ENCODE results near the gene MFRP. TPM values are rescaled to one million over a fixed set of nuclear protein-coding genes. Genes with fewer than 3 reads are reported as not detected.
"Not testable (repeated sequence)": the region's sequence is repeated elsewhere in the genome, so short reads cannot be mapped to it uniquely, and the experiment has no call there.

Gene MFRP
- not detected in 2 replicates for total RNA-seq (2014; rRNA removed; shearing (Covaris generic))

DNA sequence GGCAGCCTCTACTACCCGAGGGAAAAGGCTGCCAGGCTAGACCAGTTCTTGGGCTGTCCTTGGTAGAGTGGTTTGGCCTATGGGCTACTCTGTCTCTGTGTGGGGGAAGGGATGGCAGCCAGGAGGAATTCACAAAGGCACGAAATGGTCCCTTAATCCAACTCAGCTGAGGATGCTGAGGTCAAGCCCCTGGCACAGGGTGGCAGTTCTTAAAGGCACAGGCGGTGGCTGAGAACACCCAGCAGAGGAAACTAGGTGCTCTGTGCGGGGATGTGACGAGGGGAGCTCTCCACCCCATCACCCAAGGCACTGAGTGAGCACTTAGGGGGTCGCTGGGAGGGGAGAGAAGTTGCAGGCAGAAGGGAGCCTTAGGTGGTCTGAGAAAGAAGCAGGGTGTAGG is at the start of gene MFRP:
MFRP (minus strand) TSS at position 101 of the 400 bp plus-strand sequence. CDS start 192 bp downstream, outside the sequence.
- DNase-seq (ENCODE audit: low read depth), result no peak

DNA sequence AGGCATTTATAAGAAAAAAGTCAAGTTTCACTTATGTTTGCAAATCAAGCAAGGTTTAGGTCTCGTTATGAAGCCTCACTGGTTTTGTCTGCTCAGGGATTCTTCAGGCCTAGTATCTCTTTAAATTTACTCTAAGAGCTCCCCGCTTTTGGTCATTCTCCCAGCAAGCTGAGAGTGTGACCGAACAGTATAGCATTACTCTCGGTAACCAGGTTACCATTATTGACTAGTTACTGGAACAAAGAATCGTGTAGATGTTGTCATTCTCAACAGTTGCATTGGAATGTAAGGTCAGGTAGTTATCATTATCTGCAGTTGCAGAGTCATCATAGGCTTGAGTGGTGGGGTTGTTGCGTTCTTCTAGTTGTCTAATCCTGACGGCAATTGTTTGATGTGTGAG is 44.8 kb upstream of the MFRP start:
- no peak for DNase-seq (ENCODE audit: low read depth)

DNA sequence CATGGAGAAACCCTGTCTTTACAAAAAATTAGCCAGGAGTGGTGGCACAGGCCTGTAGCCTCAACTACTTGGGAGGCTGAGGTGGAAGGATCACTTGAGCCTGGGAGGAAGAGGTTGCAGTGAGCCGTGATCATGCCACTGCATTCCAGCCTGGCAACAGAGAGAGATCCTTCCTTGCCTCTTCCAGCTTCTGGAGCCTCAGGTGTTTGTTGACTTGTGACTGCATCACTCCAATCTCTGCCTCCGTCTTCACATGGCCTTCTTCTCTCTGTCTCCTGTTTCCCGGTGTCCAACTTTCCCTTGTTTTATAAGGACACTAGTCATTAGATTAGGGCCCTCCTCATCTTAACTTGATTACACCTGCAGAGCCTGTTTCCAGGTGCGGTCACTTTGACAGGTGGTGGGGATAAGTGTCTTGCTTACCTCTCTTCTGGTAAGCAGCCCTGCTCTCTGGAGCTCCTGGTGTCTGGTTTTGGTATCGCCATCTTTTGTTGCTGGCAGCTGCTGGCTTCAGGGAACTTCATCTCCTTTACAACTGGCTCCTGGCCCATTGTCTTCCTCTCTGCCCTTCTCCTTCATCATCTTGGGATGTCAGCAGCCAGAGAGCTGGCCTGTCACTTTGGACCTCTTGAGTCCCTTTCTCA is 43.2 kb upstream of the MFRP start:
- peak; percentile 13 for DNase-seq (ENCODE audit: low read depth)

DNA sequence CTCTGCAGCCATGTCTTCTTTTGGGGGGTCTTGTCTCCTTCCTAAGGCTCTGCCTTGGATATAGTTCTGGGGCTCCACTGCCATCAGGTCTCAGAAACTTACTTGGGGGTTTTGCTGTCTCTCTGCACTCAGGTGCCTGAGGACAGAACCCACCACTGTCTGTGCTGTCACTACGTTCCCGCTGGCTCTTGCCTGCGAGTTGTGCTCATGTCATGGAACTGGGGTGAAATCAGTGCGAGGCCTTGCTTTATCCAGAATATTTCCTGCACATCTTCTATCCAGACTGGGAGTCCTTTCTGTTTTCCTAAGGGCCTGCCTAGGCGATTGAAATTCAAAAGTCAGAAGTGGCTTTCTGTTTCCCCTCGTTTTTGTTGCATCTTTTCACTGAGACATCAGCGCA is 41.6 kb upstream of the MFRP start:
- DNase-seq (ENCODE audit: low read depth), result no peak

DNA sequence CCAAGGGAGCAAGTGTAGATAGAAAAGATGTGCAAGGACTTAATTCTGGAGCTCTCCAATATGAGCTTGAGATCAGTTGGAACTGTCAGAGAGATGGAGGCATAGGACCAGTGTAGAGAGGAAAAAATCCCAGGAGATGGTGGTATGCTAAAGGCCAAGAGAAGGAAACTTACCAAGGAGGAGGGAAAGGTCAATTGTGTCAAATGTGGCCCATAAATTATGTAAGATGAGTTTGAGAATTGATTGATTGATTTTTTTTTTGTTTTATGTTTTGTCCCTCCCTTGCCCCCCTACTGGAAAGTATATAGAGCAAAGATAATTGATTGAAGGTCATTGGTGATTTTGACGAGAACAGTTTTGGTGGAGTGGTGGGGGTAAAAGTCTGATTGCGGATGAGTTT is 37.8 kb upstream of the MFRP start:
- DNase-seq (ENCODE audit: low read depth), result no peak

DNA sequence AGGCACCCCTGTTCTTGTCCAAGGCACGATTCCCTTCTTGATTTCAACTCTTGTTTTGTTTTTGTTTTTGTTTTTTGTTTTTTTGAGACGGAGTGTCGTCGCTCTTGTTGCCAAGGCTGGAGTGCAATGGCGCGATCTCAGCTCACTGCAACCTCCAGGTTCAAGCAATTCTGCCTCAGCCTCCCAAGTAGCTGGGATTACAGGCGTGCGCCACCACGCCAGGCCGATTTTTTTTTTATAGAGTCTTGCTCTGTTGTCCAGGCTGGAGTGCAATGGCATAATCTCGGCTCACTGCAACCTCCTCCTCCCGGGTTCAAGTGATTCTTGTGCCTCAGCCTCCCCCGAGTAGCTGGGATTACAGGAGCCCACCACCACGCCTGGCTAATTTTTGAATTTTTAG is 36.0 kb upstream of the MFRP start:
- not testable (repeated sequence) for DNase-seq (ENCODE audit: low read depth)

DNA sequence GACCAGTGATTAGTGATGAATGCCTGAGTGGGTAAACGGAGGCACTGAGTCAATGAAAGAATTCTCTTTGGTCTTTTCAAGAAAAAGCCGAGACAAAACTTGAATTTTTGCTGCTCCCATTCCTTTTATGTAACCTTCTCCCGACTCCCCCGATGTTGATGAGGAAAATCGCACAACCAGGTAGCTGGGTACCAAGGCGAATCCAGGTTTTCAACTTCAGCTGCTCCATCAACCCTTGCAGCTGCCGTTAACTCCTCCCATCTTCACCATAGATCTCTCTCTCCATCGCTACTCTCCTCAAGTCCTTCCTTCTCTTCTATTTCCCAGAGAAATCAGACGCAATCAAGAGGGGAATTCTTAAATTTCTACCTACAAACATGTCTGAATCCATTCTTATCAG is 35.6 kb upstream of the MFRP start:
- DNase-seq (ENCODE audit: low read depth), result no peak

DNA sequence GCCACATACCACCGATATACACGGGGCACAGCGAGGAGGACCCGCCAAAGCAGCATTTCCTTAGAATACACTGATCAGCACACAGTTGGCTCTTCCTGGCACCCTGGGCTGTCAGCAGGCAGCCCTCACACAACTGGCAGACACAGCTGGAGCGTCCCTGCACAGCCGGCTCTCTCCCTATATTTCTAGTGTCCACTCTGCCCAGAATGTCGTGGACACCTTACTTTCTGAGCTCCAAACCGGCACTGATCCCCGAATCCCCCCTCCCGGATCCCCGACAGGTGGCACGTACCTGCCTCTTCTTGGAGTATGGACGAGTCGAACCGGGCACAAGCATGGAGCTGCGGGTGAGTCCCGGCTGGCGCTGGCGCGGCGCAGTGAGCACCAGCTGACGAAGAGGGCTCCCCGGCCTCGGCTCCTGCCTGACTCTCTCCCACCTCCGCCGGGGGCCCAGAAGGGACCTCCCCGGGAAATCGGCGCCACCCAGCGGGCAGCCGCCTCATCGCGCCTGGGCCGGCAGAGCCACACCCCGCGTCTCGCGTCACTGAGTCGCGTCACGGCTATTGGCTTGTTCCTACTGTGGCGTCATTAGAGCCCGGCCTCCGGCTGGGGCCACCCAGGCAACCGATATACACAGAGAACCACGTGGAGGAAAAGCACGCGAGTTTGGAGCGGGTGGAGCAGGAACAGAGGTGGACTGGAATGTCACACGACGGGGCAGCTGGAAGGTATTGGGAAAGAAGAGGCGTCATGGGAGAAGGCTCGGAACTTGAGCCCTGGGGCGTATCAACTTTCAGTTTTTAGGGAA is 34.9 kb upstream of the MFRP start, which contains the start of gene USP2:
USP2 (minus strand) TSS at position 510 of the 808 bp plus-strand sequence. CDS start 8,210 bp downstream, outside the sequence.
- peak; percentile 95 for DNase-seq (ENCODE audit: low read depth)

DNA sequence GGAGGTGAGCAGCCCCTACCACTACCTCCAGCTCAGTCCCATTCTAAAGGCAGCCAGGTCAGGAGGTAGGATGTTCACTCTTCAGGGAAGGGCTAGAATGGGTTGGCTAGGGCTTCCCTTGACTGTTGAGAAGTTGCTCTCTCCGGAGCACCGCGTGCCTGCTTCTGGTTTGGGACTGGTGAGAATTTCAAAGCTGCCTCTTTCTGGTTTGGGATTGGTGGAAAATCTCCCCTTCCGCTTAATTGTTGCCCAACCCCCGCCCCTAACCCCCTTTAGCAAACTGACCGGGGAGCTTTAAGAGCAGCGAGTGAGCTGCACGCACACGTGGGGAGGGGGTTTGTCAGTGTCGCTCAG is 34.3 kb upstream of the MFRP start:
- no peak for DNase-seq (ENCODE audit: low read depth)

DNA sequence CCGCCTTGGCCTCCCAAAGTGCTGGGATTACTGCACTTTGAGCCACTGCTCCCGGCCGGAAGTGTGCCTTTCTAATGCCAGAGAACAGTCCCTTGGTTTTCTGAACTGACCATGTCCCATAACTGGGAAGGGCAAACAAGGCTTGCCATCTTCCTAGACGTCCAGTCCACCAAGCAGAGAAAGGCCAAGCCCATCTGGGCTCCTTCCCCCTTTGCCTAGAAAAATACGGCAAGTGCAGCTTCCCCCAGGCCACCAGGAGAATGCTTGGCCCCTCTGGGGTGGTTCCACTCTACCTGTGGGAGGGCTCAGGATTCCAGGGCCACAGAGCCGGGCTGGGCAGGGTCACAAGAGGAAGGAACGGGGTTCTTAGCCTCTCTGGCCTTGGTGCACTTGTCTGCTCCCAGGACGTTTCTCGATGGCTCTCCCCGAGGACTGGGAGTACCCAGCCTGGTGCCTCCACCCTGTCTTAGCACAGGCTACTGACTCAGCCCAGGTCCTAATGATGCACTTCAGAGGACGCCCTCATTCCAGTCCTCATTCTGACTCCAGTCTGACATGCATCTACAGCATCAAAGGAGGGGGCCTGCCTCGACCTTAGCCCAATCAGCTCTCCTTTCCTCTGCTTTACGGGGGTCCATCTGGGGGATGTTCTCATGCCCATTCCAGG is 33.8 kb upstream of the MFRP start:
- no peak for DNase-seq (ENCODE audit: low read depth)

DNA sequence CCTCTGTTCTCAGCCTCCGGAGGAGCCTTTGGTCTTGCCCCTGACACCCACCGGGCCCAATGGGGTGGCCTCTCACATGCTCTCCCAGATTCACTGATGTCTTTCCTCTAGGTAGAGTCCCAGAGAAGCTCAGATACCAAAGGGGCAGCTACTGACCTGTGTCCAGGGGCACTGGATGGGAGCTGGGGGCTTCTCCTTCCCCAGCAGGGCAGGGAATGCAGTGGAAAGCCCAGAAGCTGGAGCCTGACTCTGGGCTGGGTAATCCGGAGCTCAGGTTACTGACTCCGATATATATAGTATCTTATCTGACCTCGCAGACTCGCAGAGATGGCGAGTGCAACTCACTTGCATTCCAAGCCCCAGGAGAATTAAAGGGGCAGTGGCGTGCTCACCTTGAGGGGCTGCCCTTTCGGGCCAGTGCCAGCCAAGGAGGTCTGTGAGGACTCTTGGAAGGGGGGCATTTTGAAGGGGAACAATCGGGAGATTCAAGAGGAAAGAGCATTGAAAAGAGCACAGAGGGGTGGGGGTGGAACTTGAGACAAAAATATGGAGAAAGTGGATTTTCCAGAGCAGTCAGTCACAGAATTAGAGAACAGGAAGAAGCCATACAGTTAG is 32.5 kb upstream of the MFRP start:
- no peak for DNase-seq (ENCODE audit: low read depth)

DNA sequence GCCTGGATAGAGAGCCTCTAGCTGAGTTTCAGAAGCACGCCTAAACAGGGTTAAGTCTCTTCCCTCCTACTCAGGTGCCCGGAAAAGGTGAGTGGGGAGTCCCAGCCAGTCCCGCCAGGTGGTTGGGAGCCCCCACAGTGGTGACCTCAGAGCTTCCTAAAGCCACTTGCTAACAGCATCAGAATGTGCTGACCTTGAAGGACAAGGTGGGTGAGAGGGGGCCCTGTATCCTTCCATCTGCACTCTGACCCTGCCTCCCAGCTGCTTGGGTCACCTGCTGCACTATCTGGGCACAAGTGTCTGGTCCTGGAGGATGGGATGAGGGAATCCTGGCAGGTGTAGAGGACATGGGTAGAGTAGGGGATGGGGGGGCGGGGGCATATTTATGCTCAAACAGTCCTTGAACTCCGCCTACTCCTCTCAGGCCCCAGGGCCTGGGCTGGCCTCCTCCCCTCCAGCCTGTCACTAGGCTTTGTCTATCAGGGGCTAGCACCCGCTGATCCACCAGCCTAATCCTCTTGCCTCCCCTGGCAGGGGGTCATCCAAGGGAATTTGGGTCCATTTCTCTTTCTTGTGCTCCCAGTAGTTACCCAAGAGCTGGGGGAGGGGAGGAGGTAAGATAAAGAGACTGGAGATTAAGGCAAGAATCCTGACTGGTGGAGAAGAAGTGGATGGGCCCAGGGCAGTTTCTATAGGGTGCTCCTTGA is 31.6 kb upstream of the MFRP start:
- no peak for DNase-seq (ENCODE audit: low read depth)

DNA sequence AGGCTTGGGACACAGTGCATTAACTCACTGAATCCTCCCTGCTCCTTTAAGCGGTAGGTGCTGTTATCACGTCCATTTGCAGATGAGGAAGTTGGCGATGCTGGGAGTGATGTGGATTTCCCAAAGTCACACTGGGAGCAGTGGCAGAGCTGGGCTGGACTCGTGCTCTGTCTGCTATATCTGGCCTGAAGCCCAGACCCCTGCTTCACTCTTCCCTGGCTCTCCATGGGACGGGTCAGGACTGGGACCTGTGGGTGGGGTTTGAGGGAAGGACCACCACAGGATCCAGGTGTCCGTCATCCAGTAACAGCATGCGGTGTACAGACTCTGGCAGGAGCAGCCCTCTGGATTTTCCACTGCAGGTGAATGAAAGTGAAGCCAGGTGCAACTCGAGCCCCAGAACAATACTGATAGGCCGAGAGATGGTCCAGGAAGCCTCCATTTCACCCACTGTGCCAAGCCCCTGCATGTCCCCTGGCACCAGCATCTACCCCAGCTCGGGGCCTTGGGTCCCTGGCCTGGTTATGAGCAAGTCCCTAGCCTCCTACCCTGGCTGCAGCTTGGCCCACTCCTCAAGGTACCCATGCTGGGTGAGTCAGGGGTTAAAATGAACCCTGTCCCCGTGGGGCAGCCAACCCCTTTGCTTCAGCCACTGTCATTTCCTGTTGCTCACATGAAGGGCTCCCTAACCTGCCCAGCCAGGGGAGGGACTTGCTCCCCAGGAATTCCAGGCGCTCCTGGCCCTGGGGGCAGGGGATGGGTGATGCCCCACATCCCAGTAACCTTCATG is 30.8 kb upstream of the MFRP start:
- DNase-seq (ENCODE audit: low read depth), result peak; percentile 54

DNA sequence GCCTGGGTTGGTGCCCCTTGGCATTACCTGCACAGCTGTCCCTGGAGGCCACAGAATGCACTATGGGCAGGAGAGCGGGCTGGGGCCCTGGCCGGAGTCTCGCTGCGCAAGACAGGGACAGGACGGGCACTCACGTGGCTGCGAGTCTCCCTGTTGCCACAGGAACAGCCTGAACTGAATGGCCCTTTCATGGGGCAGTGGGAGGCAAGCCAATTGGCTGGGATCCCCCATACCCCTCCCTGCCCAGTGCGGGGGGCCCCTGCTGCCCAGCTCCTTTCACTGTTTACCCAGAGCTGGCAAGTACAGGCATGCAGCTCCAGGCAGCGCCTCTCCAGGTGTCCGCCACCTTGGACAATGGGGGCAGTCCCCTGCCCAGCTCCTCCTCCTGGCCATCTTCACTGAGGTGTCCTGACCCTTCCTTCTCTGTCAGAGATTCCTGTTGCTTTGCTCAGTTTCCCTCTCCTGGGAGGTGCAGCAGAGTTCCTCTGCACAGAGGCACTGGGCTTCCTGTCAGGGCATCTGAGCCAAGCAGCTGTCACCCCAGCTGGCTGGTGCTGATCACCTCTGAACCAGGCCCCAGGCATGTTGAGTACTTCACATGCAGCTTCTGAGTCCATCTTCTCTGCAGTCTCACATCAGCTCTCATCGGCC is 29.8 kb upstream of the MFRP start:
- DNase-seq (ENCODE audit: low read depth), result no peak

DNA sequence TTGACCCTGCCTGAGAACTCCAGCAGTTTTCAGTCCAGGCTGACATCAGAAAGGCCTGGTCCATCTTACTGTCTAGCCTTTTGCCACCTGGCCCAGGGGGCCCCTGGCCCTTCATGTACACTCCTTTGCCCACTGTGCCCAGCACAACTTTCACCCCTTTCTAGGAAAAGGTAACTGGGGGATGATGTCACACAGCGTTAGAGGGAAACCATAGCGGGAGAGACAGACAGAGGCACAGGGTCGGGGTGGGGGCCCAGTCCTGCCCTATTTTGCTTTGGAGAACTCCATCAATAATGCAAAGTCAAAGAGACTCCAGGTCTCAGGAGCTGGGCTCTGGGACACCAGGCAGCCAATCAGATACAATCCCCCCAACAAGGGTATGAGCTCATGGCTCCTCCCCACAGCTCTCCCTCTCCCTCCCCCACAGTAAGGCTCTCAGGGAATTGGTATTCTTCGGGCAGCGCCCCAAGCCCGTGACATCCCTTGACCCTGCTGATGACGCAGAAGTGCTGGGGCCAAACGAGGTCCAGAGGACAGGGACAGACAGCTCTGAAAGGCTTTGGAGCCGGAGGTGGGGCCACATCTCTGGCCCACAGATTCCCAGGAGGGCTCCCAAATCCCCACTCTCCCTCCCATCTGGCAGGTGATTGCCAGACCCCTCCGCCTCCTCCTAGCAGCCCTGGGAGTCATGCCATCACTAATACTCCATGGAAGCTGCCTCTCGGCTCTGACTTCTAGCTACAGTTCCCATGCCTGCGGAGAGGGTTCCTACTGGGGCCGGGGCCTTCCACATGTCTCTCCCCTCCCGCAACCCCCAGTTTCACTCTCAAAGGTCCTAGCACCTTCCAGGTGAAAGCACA is 29.1 kb upstream of the MFRP start:
- peak; percentile 54 for DNase-seq (ENCODE audit: low read depth)

DNA sequence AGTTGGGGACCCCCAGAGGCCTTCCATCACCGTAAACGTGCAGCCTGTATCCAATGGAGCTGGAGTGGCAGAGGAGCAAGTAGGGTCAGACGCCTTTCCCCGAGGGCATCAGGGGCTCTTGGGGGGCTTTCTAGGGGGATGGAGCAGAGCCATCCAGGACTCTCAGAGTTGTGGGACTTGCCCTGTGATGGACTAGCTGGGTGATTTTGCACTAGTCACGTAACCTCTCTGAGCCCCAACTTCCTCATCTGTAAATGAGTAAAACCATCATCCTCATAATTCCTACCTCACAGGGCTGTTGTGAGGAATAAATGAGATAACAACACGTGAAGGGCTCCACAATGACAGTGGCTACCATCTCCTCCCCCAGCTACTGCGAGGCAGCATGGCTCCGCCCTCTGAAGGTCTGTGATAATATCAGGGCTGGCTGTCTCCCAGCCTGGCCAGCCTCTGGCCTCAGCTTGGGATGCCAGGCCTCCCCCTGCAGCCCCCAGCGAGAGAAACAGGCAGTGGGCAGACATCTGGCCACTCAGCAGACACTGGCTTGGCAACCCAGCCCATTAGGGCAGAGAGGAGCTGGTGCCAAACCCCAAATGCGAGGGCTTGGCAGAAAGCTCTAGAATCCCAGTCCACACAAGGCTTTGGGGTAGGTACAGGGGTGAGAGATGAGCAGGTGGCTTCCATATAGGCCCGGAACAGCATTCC is 28.3 kb upstream of the MFRP start:
- no peak for DNase-seq (ENCODE audit: low read depth)

DNA sequence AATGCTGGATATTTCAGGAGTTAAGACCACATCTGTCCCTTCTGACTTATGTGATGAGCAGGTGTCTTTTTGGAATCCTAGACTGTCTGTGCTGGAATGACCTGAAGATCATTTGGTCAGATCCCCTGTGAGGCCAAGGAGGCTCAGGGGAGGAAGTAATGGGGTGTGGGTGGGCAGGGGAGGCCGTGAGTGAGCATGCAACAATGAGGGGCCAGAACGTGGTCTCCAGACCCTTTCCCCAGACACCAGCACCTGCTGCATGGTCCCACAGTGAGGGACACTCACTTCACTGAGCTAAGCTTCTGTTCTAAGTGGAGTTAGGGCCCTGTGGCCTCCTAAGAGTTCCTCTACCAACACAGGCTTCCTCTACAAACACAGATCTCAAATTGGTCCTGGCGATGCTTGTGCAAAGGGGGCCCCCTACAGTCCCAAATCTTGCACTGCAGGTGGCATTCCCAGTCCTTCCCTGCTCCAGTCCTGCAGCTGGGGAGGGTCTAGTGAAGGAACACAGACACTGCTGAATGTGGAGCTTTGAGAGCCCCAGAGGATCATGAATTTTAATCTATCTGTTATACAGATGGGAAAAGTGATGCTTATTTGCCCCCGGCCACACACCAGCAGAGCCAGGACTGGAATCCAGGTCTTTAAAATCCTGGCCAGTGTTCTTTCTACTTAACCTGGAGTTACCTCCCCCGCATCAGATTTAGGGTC is 27.6 kb upstream of the MFRP start:
- DNase-seq (ENCODE audit: low read depth), result peak; percentile 68
